Right lobe of liver (tissue), 6 donors: ENCODE results near the gene MAP2K6. TPM values are rescaled to one million over a fixed set of nuclear protein-coding genes. Genes with fewer than 3 reads are reported as not detected.

Experiments used
- ATAC-seq, 4 donors: fragments of 200-7000 bp; cut with Tn5 transposase; one replicate each; pipeline ENCODE4 v1.9.1; 2020; ENCODE audit warnings: mild to moderate bottlenecking in 4 of 4, moderate library complexity in 4 of 4
- DNase-seq, 3 donors: peaks; one replicate each; pipeline ENCODE4 v3.0.0-alpha.2; 2020
- H3K27ac ChIP-seq, 3 donors: fragments of 200-600 bp; one replicate each; pipeline ENCODE4 v1.8.0; 2022
- H3K27me3 ChIP-seq, 2 donors: fragments of 200-600 bp; one replicate each; pipeline ENCODE4 v1.8.0; 2022
- H3K36me3 ChIP-seq, 4 donors: fragments of 200-600 bp; sonication (generic) in 1 of 4; one replicate each; pipeline versions ENCODE4 v1.5.1 to v1.8.0; 2017 to 2022; ENCODE audit warnings: control low read depth in 1 of 4
- H3K4me1 ChIP-seq, 4 donors: fragments of 200-600 bp; sonication (generic) in 1 of 4; one replicate each; pipeline versions ENCODE4 v1.5.1 to v1.8.0; 2017 to 2022; ENCODE audit warnings: control low read depth in 1 of 4
- H3K4me3 ChIP-seq, 3 donors: fragments of 200-600 bp; one replicate each; pipeline ENCODE4 v1.8.0; 2022
- H3K9me3 ChIP-seq, 4 donors: fragments of 200-600 bp; sonication (generic) in 1 of 4; one replicate each; pipeline versions ENCODE4 v1.5.1 to v1.8.0; 2017 to 2022; ENCODE audit warnings: control low read depth in 1 of 4
- POLR2A ChIP-seq: fragments of 450-650 bp; IDR thresholded peaks from one replicate; pipeline ENCODE4 v1.6.1; 2017; ENCODE audit warnings: antibody characterized with exemption, mild to moderate bottlenecking
- WGBS: methylation state at CpG from one replicate; pipeline ENCODE4 v1.1.6; 2018; ENCODE audit warnings: low coverage, low lambda C conversion rate; ENCODE audit not compliant: insufficient coverage; ENCODE audit errors: missing lambda C conversion rate; 5-methylcytosine and 5-hydroxymethylcytosine counted together
- intact Hi-C, 2 donors: fragments of 100-400 bp; cut with DNase I; formaldehyde crosslinking; loops; one replicate each; pipeline versions ENCODE4 v1.11.2 to v1.14.1; 2022
- total RNA-seq, 6 experiments: library from RNA; depleted of rRNA in 2 of 6; stranded (reverse); fragments of >200 nt in 2 of 6; fragmentation: NEBNext Ultra II Directional in 3 of 6; extraction: Animal tissue kit (Norgen Biotek cat#: 25700) in 3 of 6; gene quantifications; one replicate each; pipeline versions ENCODE4 v1.1.0 to v1.2.4, GENCODE V29; 2016 to 2023
- TF ChIP-seq, protein P1 (sequence below), 4 donors: fragments of 200-600 bp in 3 of 4; fragments of 450-650 bp in 1 of 4; IDR thresholded peaks; one replicate each; pipeline versions ENCODE4 v1.5.1 to v1.8.0; 2016 to 2022; ENCODE audit warnings: antibody characterized with exemption in 4 of 4, mild to moderate bottlenecking in 2 of 4
- donor health status: DM: no; HTN: yes; CAD: no.
- donor health status: DM: no; HTN: no; CAD: no.
- donor health status: DM: no; HTN: no; CAD: no.
- donor health status: DM: no; HTN: yes; CAD: no.
- donor health status: DM: no; HTN: yes; CAD: no.

MAP2K6 gene
- total RNA-seq, 6 experiments from 2014 or later = 1.8 to 3.6 (median 2.3) TPM

DNA sequence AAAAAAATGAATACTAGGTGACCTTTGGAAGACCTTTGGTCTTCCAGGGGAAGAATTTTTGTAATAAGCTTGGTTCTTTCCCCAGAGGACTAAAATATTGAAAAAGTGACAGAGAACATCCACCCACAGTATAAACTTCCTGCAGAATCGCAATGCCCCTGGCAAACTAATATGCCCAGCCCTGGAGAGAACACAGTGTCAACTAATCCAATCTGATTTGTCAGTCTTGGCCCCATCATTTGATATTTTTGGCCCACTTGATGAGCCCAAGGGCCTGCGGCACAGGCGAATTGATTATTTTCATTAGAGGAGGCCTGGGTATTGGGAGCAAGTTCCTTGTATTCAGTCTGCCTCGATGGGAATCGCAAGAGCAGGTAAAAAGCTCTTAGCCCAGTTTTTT, 98.4 kb downstream of the MAP2K6 start:
- TF ChIP-seq, protein P1, sequence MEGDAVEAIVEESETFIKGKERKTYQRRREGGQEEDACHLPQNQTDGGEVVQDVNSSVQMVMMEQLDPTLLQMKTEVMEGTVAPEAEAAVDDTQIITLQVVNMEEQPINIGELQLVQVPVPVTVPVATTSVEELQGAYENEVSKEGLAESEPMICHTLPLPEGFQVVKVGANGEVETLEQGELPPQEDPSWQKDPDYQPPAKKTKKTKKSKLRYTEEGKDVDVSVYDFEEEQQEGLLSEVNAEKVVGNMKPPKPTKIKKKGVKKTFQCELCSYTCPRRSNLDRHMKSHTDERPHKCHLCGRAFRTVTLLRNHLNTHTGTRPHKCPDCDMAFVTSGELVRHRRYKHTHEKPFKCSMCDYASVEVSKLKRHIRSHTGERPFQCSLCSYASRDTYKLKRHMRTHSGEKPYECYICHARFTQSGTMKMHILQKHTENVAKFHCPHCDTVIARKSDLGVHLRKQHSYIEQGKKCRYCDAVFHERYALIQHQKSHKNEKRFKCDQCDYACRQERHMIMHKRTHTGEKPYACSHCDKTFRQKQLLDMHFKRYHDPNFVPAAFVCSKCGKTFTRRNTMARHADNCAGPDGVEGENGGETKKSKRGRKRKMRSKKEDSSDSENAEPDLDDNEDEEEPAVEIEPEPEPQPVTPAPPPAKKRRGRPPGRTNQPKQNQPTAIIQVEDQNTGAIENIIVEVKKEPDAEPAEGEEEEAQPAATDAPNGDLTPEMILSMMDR (IDR thresholded peaks at IDR 0.05) = no peak
- intact Hi-C loops = no loop called here
- no peak overlapping the region for H3K4me3 ChIP-seq
- H3K36me3 ChIP-seq = no peaks in the 10 kb centered on the region
- no peaks in the 10 kb centered on the region for H3K9me3 ChIP-seq
- no peak for ATAC-seq
- DNase-seq = no peak
- WGBS = 81% methylated on average over 3 of the region's 5 CpGs
- H3K4me1 ChIP-seq = no peaks in the 10 kb centered on the region
- no peaks in the 10 kb centered on the region for H3K27me3 ChIP-seq
- no peak overlapping the region for H3K27ac ChIP-seq

GRCh38 chr17:69516225-69516624, 101.7 kb downstream of the MAP2K6 start:
- WGBS = 100% methylated on average over 2 of the region's 2 CpGs

GRCh38 chr17:69516911-69517310, 102.4 kb downstream of the MAP2K6 start:
- TF ChIP-seq, protein P1 (IDR thresholded peaks at IDR 0.05) = no peak
- no peak for TF ChIP-seq POLR2A
- intact Hi-C loops = no loop called here
- WGBS = 68% methylated on average over 2 of the region's 2 CpGs
- no peaks in the 10 kb centered on the region for H3K4me1 ChIP-seq
- H3K9me3 ChIP-seq = no peaks in the 10 kb centered on the region
- DNase-seq (no peak), ATAC-seq (no peak)
- peaks cover 0 to 8% (median 0%) of the 10 kb centered on the region in 4 donors for H3K36me3 ChIP-seq
- H3K27me3 ChIP-seq = no peaks in the 10 kb centered on the region
- no peak overlapping the region for H3K4me3 ChIP-seq
- no peak overlapping the region for H3K27ac ChIP-seq

More at GRCh38 chr17:69516225-69516624, 101.7 kb downstream of the MAP2K6 start:
- Histone ChIP-seq H3K4me1 (no peaks in the 10 kb centered on the region), H3K9me3 (no peaks in the 10 kb centered on the region), H3K4me3 (no peak overlapping the region), H3K36me3 (peaks cover 0 to 6% (median 0%) of the 10 kb centered on the region in 4 donors), H3K27ac (no peak overlapping the region), H3K27me3 (no peaks in the 10 kb centered on the region)
- ATAC-seq = no peak
- no peak for DNase-seq
- TF ChIP-seq POLR2A = no peak
- TF ChIP-seq, protein P1 (IDR thresholded peaks at IDR 0.05) = no peak
- intact Hi-C loops = no loop called here

DNA sequence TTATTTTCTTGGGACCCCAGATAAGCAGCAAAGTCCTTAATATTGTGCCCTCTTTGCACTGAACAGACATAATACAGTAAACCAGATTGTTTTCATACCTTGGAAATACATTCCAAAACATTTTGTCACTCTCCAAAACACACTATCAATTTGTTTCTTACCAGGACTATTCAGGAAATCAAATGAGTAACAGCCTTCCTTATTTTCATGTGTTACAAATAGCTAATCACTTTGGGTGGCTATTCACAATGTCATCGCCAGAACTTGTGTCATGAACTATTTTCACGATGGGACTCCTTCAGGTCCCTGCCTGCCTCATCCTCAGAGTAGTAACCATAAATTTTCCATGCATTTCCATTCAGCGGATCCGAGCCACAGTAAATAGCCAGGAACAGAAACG, 104.5 kb downstream of the MAP2K6 start:
- no peak for ATAC-seq
- no peaks in the 10 kb centered on the region for H3K4me1 ChIP-seq
- H3K9me3 ChIP-seq = no peaks in the 10 kb centered on the region
- WGBS = 80% methylated on average over 5 of the region's 5 CpGs
- intact Hi-C loops = no loop called here
- no peak for TF ChIP-seq POLR2A
- TF ChIP-seq, protein P1 (IDR thresholded peaks at IDR 0.05) = no peak
- H3K4me3 ChIP-seq = no peak overlapping the region
- peaks cover 0 to 8% (median 0%) of the 10 kb centered on the region in 4 donors for H3K36me3 ChIP-seq
- DNase-seq = no peak
- no peaks in the 10 kb centered on the region for H3K27me3 ChIP-seq
- H3K27ac ChIP-seq = no peak overlapping the region
